Fibroblast of the aortic adventitia (primary cell): ENCODE measurements around the gene PIGT. TPM values are rescaled to one million over a fixed set of nuclear protein-coding genes. Genes with fewer than 3 reads are reported as not detected.

Source experiments
- DNase-seq: peaks from one replicate; pipeline ENCODE4 v3.0.0-alpha.2; 2010; ENCODE audit warnings: low read depth
- H3K4me3 ChIP-seq: 2 replicates; pipeline ENCODE4 v1.5.1; 2011; ENCODE audit warnings: low read depth, mild to moderate bottlenecking, control low read depth, low read length, moderate library complexity
- CTCF ChIP-seq: IDR thresholded peaks from 2 replicates; pipeline ENCODE4 v1.5.1; 2011; ENCODE audit warnings: mild to moderate bottlenecking, low read length, control low read depth, inconsistent platforms; ENCODE audit not compliant: insufficient read depth
- total RNA-seq: library from RNA; depleted of rRNA; stranded (reverse); fragments of >200 nt; gene quantifications from 2 replicates; pipeline ENCODE4 v1.2.3, GENCODE V29; 2012; ENCODE audit warnings: low replicate concordance

PIGT gene
- total RNA-seq, 1 donor, result 67.4 TPM

DNA sequence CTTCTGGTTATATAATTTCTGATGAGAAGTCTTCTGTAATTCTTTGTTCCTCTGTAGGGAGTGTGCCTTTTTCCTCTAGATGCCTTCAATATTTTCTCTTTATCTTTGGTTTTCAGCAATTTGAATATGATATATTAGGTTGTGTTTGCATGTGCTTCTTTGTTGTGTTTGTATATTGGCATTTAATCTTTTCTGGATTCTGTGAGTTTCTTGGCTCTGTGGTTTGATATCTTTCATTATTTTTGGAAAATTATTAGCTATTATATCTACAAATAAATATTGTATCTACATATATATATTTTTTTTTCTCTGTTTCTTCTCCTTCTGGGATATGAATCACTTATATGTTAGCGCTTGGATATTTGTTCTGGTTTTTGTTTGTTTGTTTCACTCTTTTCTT lies 16.9 kb upstream of the PIGT start:
- TF ChIP-seq CTCF, result no peak
- no peak for DNase-seq
- no peak overlapping the region for H3K4me3 ChIP-seq

DNA sequence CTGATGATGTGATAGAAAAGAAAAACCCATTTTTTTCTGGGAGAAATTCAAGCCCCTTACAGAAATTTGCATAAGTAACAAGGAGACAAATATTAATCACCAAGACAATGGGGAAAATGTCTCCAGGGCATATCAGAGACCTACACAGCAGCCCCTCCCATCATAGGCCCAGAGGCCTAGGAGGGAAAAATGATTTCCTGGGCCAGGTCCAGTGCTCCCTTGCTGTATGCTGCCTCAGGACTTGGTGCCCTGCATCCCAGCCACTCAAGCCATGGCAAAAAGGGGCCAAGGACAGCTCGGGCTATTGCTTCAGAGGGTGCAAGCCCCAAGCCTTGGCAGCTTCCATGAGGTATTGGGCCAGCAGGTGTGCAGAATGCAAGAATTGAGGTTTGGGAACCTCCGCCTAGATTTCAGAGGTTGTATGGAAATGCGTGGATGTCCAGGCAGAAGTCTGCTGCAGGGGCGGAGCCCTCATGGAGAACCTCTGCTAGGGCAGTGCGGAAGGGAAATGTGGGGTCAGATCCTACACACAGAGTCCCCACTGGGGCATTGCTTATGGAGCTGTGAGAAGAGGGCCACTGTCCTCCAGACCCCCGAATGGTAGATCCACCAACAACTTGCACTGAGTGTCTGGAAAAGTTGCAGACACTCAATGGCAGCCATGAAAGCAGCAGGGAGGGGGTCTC lies 15.5 kb upstream of the PIGT start:
- TF ChIP-seq CTCF, result no peak
- no peak for DNase-seq
- H3K4me3 ChIP-seq, result no peak overlapping the region

- H3K4me3 ChIP-seq, result no peak overlapping the region
- no peak for TF ChIP-seq CTCF
- DNase-seq, result no peak
These were observed 13.0 kb upstream of the PIGT start for GRCh38 chr20:45402946-45403345.

- no peak for DNase-seq
- no peak for TF ChIP-seq CTCF
These were observed 11.5 kb upstream of the PIGT start for GRCh38 chr20:45404438-45404837.

GRCh38 chr20:45405571-45406259 lies 10.2 kb upstream of the PIGT start:
- peak overlapping the region; percentile 73 for H3K4me3 ChIP-seq
- TF ChIP-seq CTCF, result no peak
- DNase-seq, result peak; percentile 8

More at GRCh38 chr20:45404438-45404837, 11.5 kb upstream of the PIGT start:
- H3K4me3 ChIP-seq, result no peak overlapping the region

GRCh38 chr20:45406260-45407066 lies 9.5 kb upstream of the PIGT start:
- peak overlapping the region; percentile 73 for H3K4me3 ChIP-seq
- peak; percentile 31 for DNase-seq
- no peak for TF ChIP-seq CTCF
